ENCODE results near the gene EGFL8.

EGFL8 gene

GRCh38 chr6:32203426-32204267 is 39.3 kb downstream of the EGFL8 start:
- TF ChIP-seq, protein P1, sequence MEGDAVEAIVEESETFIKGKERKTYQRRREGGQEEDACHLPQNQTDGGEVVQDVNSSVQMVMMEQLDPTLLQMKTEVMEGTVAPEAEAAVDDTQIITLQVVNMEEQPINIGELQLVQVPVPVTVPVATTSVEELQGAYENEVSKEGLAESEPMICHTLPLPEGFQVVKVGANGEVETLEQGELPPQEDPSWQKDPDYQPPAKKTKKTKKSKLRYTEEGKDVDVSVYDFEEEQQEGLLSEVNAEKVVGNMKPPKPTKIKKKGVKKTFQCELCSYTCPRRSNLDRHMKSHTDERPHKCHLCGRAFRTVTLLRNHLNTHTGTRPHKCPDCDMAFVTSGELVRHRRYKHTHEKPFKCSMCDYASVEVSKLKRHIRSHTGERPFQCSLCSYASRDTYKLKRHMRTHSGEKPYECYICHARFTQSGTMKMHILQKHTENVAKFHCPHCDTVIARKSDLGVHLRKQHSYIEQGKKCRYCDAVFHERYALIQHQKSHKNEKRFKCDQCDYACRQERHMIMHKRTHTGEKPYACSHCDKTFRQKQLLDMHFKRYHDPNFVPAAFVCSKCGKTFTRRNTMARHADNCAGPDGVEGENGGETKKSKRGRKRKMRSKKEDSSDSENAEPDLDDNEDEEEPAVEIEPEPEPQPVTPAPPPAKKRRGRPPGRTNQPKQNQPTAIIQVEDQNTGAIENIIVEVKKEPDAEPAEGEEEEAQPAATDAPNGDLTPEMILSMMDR (IDR thresholded peaks at IDR 0.05), result no peak

DNA sequence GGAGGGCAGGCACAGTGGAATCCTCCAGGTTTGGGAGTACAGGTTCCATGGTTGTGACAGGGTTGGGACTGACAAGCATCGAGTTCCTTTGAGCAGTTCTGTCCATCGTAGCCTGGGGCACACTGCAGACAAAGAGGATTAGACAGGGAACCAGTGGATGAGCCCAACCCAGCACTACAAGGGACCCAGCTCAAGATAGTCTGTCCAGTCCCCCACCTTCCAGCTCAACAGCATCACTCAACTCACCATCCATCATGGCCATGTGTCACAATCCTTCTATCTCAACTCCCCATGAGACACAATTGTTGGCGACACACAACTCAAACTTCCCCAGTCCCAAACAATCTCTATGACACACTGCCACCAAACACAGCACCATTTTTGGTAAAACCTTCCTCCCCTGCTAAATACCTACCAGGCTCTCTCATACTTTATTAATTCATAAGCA is 39.9 kb downstream of the EGFL8 start:
- TF ChIP-seq, protein P1 (IDR thresholded peaks at IDR 0.05), result no peak

- TF ChIP-seq, protein P1 (IDR thresholded peaks at IDR 0.05), result no peak
Observed at GRCh38 chr6:32208996-32209395, 44.6 kb downstream of the EGFL8 start.

DNA sequence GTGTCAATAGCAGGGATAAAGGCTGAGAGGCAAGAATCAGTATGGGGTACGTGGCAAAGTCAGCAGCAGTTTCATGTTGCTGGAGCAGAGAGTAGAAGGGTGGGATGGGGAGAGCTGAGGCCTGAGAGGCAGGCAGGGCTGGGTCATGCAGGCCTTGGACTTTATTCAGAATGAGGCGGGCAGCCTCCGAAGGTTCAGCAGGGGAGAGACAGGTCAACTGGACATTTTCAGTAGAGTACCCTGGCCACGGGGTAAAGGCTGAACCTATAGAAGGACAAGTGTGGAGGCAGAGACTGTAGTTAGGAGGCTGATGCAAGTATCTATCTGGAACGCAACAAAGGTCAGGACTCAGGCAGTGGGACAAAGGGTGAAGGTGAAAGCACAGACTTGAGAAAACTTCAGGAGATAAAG is 45.8 kb downstream of the EGFL8 start:
- TF ChIP-seq, protein P1 (IDR thresholded peaks at IDR 0.05), result no peak

DNA sequence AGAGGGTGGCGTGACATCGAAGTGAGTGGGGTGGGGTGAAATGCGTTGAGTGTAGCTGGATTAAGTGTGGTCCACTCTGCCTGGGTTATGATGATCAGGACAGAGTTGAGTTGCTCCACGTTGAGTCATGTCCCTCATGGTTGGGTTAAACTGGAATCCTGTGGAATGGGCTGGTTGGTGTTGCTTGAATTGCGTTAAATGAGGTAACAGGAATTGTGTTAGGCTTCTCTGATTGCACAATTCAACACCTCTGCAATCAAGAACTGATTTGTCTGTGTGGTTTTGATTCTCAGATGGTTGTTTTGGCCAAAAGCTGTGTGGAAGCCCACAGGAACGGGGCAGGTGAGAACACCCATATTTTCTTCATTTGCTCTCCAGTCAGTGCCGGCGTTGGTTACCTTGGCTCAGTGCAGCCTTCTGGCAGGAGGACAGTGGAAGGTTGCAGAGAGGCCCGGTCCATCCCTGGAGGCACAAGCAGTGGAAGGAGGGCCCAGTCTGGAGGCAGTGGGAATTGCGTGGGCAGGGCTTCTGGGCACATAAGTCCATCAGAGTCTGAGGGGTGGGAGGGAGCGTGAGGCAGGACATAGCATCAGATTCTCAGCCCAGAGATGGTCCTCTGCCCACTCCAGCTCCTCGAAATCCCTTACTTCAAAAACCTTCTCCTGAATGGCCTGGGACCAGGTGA is 47.8 kb downstream of the EGFL8 start:
- TF ChIP-seq, protein P1 (IDR thresholded peaks at IDR 0.05), result no peak

GRCh38 chr6:32213649-32214048 is 49.3 kb downstream of the EGFL8 start:
- TF ChIP-seq, protein P1 (IDR thresholded peaks at IDR 0.05), result no peak

- TF ChIP-seq, protein P1 (IDR thresholded peaks at IDR 0.05), result no peak
Observed at GRCh38 chr6:32214126-32214525, 49.7 kb downstream of the EGFL8 start.

Data from LNCAP (cell line).